HL-60/S4 treated with retinoic acid at 250 ng/mL for 4 days and 3 days (cell line): ENCODE measurements around the gene A4GALT.

Experiments used
- in situ Hi-C: fragments of 300-500 bp; cut with MboI; formaldehyde crosslinking; loops from 2 replicates; pipeline ENCODE4 v1.7.0; 2022; ENCODE audit warnings: low sequenced_read_pairs

The A4GALT gene

GRCh38 chr22:42653999-42654398, 66.7 kb downstream of the A4GALT start:
- in situ Hi-C loops: no loop called here

- in situ Hi-C loops: no loop called here
Observed at GRCh38 chr22:42651134-42651533, 69.5 kb downstream of the A4GALT start.

GRCh38 chr22:42649246-42650099, 71.2 kb downstream of the A4GALT start, which contains the start of gene CYB5R3:
TSS of gene CYB5R3 (minus strand) at chr22:42649392. CDS start at chr22:42649315, 77 bp downstream.
- in situ Hi-C loops: no loop called here

- in situ Hi-C loops: no loop called here
Observed at GRCh38 chr22:42648368-42649245, 72.1 kb downstream of the A4GALT start.

- in situ Hi-C loops: no loop called here
Observed at GRCh38 chr22:42648017-42648367, 72.7 kb downstream of the A4GALT start.

- in situ Hi-C loops: no loop called here
Observed at GRCh38 chr22:42646569-42647525, 73.8 kb downstream of the A4GALT start.

- in situ Hi-C loops: no loop called here
Observed at GRCh38 chr22:42645938-42646568, 74.6 kb downstream of the A4GALT start.

GRCh38 chr22:42645341-42645937, 75.2 kb downstream of the A4GALT start:
- in situ Hi-C loops: no loop called here

- in situ Hi-C loops: no loop called here
Observed at GRCh38 chr22:42644422-42645340, 76.0 kb downstream of the A4GALT start.

GRCh38 chr22:42643634-42644421, 76.8 kb downstream of the A4GALT start:
- in situ Hi-C loops: no loop called here

- in situ Hi-C loops: no loop called here
Observed at GRCh38 chr22:42642806-42643633, 77.7 kb downstream of the A4GALT start.
